Tibial nerve (tissue), 4 donors: ENCODE results near the gene RTL10.

Experiments used
- CTCF ChIP-seq, 5 experiments: fragments of 200-600 bp in 3 of 5; fragments of 450-650 bp in 2 of 5; sonication (generic) in 3 of 5; IDR thresholded peaks; one replicate each; pipeline ENCODE4 v1.5.1; 2016 to 2019; ENCODE audit warnings: antibody characterized with exemption in 5 of 5, mild to moderate bottlenecking in 3 of 5, moderate library complexity in 2 of 5
- EP300 ChIP-seq, 2 donors: sonication (generic); formaldehyde crosslinking; IDR thresholded peaks; one replicate each; pipeline ENCODE4 v1.6.1; 2017; ENCODE audit warnings: antibody characterized with exemption in 2 of 2, mild to moderate bottlenecking in 1 of 2

GRCh38 chr22:19841641-19842392 is 12.9 kb downstream of the RTL10 start:
- no peak for TF ChIP-seq CTCF (IDR thresholded peaks at IDR 0.05)
- no peak for TF ChIP-seq EP300 (IDR thresholded peaks at IDR 0.05)
